ENCODE results near the gene KIRREL3.

KIRREL3 gene

GRCh38 chr11:126459691-126460281 is 540.8 kb downstream of the KIRREL3 start:
- in situ Hi-C loops (cut with MboI; ENCODE audit: low sequenced_read_pairs): no loop called here

GRCh38 chr11:126457817-126458216 is 542.8 kb downstream of the KIRREL3 start:
- in situ Hi-C loops (cut with MboI; ENCODE audit: low sequenced_read_pairs): no loop called here

GRCh38 chr11:126456783-126457542 is 543.6 kb downstream of the KIRREL3 start:
- in situ Hi-C loops (cut with MboI; ENCODE audit: low sequenced_read_pairs): no loop called here

GRCh38 chr11:126456089-126456488 is 544.5 kb downstream of the KIRREL3 start:
- in situ Hi-C loops (cut with MboI; ENCODE audit: low sequenced_read_pairs): no loop called here

- in situ Hi-C loops (cut with MboI; ENCODE audit: low sequenced_read_pairs): no loop called here
These were observed 548.1 kb downstream of the KIRREL3 start for GRCh38 chr11:126452241-126453101.

- in situ Hi-C loops (cut with MboI; ENCODE audit: low sequenced_read_pairs): no loop called here
These were observed 549.3 kb downstream of the KIRREL3 start for GRCh38 chr11:126451211-126451802.

- in situ Hi-C loops (cut with MboI; ENCODE audit: low sequenced_read_pairs): no loop called here
These were observed 549.8 kb downstream of the KIRREL3 start for GRCh38 chr11:126450806-126451205.

GRCh38 chr11:126450198-126450597 is 550.4 kb downstream of the KIRREL3 start:
- in situ Hi-C loops (cut with MboI; ENCODE audit: low sequenced_read_pairs): no loop called here

GRCh38 chr11:126446581-126446980 is 554.0 kb downstream of the KIRREL3 start:
- in situ Hi-C loops (cut with MboI; ENCODE audit: low sequenced_read_pairs): no loop called here

- in situ Hi-C loops (cut with MboI; ENCODE audit: low sequenced_read_pairs): no loop called here
These were observed 556.5 kb downstream of the KIRREL3 start for GRCh38 chr11:126444072-126444471.

GRCh38 chr11:126443120-126443519 is 557.5 kb downstream of the KIRREL3 start:
- in situ Hi-C loops (cut with MboI; ENCODE audit: low sequenced_read_pairs): no loop called here

GRCh38 chr11:126440792-126441514 is 559.6 kb downstream of the KIRREL3 start:
- in situ Hi-C loops (cut with MboI; ENCODE audit: low sequenced_read_pairs): no loop called here

GRCh38 chr11:126440276-126440675 is 560.3 kb downstream of the KIRREL3 start:
- in situ Hi-C loops (cut with MboI; ENCODE audit: low sequenced_read_pairs): no loop called here

- in situ Hi-C loops (cut with MboI; ENCODE audit: low sequenced_read_pairs): no loop called here
These were observed 561.9 kb downstream of the KIRREL3 start for GRCh38 chr11:126438691-126439090.

- in situ Hi-C loops (cut with MboI; ENCODE audit: low sequenced_read_pairs): no loop called here
These were observed 562.3 kb downstream of the KIRREL3 start for GRCh38 chr11:126438272-126438671.

GRCh38 chr11:126437731-126438130 is 562.8 kb downstream of the KIRREL3 start:
- in situ Hi-C loops (cut with MboI; ENCODE audit: low sequenced_read_pairs): no loop called here

- in situ Hi-C loops (cut with MboI; ENCODE audit: low sequenced_read_pairs): no loop called here
These were observed 564.3 kb downstream of the KIRREL3 start for GRCh38 chr11:126436209-126436755.

- in situ Hi-C loops (cut with MboI; ENCODE audit: low sequenced_read_pairs): no loop called here
These were observed 565.6 kb downstream of the KIRREL3 start for GRCh38 chr11:126434950-126435335.

- in situ Hi-C loops (cut with MboI; ENCODE audit: low sequenced_read_pairs): no loop called here
These were observed 566.3 kb downstream of the KIRREL3 start for GRCh38 chr11:126433989-126434949.
